Trophoblast cell (in vitro differentiated cells and primary cell): Measurements from ENCODE around the gene GTF3C1.
"Not testable (repeated sequence)": the region's sequence is repeated elsewhere in the genome, so short reads cannot be mapped to it uniquely, and the experiment has no call there.

ENCODE experiments used
- DNase-seq, 2 donors: peaks; one replicate each; pipeline ENCODE4 v3.0.0-alpha.2; 2016
- H2AFZ ChIP-seq: 2 replicates; pipeline ENCODE4 v1.6.1; 2013; ENCODE audit warnings: low read length, moderate library complexity, mild to moderate bottlenecking; ENCODE audit not compliant: insufficient read depth, poor library complexity
- H2AK5ac ChIP-seq: 2 replicates; pipeline ENCODE4 v1.6.1; 2013; ENCODE audit warnings: mild to moderate bottlenecking, low read length
- H2BK120ac ChIP-seq: 2 replicates; pipeline ENCODE4 v1.6.1; 2013; ENCODE audit warnings: low read length, mild to moderate bottlenecking, moderate library complexity; ENCODE audit not compliant: insufficient read depth, poor library complexity
- H2BK12ac ChIP-seq: 2 replicates; pipeline ENCODE4 v1.6.1; 2013; ENCODE audit warnings: mild to moderate bottlenecking, low read length, moderate library complexity
- H2BK5ac ChIP-seq: 2 replicates; pipeline ENCODE4 v1.6.1; 2013; ENCODE audit warnings: low read length, low read depth, moderate library complexity, mild to moderate bottlenecking; ENCODE audit not compliant: poor library complexity
- H3K14ac ChIP-seq: 2 replicates; pipeline ENCODE4 v1.6.1; 2013; ENCODE audit warnings: mild to moderate bottlenecking, low read length
- H3K18ac ChIP-seq: 2 replicates; pipeline ENCODE4 v1.6.1; 2013; ENCODE audit warnings: mild to moderate bottlenecking, low read length
- H3K23ac ChIP-seq: 2 replicates; pipeline ENCODE4 v1.6.1; 2013; ENCODE audit warnings: low read length
- H3K27ac ChIP-seq: 2 replicates; pipeline ENCODE4 v1.5.1; 2013; ENCODE audit warnings: low read depth, mild to moderate bottlenecking, inconsistent platforms, low read length, moderate library complexity
- H3K27me3 ChIP-seq: 2 replicates; pipeline ENCODE4 v1.6.1; 2013; ENCODE audit warnings: inconsistent platforms, mild to moderate bottlenecking, low read length, moderate library complexity; ENCODE audit not compliant: insufficient read depth
- H3K36me3 ChIP-seq, 2 experiments: 1 replicate in 1 of 2; 2 replicates in 1 of 2; pipeline ENCODE4 v1.6.1; 2013; ENCODE audit warnings: low read length in 2 of 2, mild to moderate bottlenecking in 2 of 2, moderate library complexity in 1 of 2; ENCODE audit not compliant: insufficient read depth in 2 of 2, control insufficient read depth in 1 of 2
- H3K4ac ChIP-seq: 2 replicates; pipeline ENCODE4 v1.6.1; 2013; ENCODE audit warnings: low read depth, mild to moderate bottlenecking, low read length, moderate library complexity
- H3K4me1 ChIP-seq, 2 experiments: 1 replicate in 1 of 2; 2 replicates in 1 of 2; pipeline ENCODE4 v1.6.1; 2013; ENCODE audit warnings: low read length in 2 of 2, mild to moderate bottlenecking in 2 of 2, moderate library complexity in 1 of 2; ENCODE audit not compliant: insufficient read depth in 2 of 2, control insufficient read depth in 1 of 2
- H3K4me2 ChIP-seq: 2 replicates; pipeline ENCODE4 v1.6.1; 2013; ENCODE audit warnings: inconsistent platforms, mild to moderate bottlenecking, low read length, moderate library complexity
- H3K4me3 ChIP-seq: 2 replicates; pipeline ENCODE4 v1.5.1; 2013; ENCODE audit warnings: mild to moderate bottlenecking, low read depth, low read length, inconsistent platforms
- H3K79me1 ChIP-seq: one replicate; pipeline ENCODE4 v1.6.1; 2013; ENCODE audit warnings: low read length
- H3K79me2 ChIP-seq: 2 replicates; pipeline ENCODE4 v1.6.1; 2013; ENCODE audit warnings: low read length, mild to moderate bottlenecking; ENCODE audit not compliant: control insufficient read depth, insufficient read depth, poor library complexity
- H3K9ac ChIP-seq: 2 replicates; pipeline ENCODE4 v1.6.1; 2013; ENCODE audit warnings: mild to moderate bottlenecking, low read length
- H3K9me3 ChIP-seq: 2 replicates; pipeline ENCODE4 v1.6.1; 2013; ENCODE audit warnings: low read depth, mild to moderate bottlenecking, control low read depth, inconsistent platforms, low read length; ENCODE audit not compliant: insufficient read depth
- H4K12ac ChIP-seq: 2 replicates; pipeline ENCODE4 v1.6.1; 2013; ENCODE audit warnings: low read depth, mild to moderate bottlenecking, low read length, moderate library complexity
- H4K8ac ChIP-seq: 2 replicates; pipeline ENCODE4 v1.6.1; 2013; ENCODE audit warnings: low read depth, mild to moderate bottlenecking, low read length, moderate library complexity
- H4K91ac ChIP-seq: one replicate; pipeline ENCODE4 v1.6.1; 2013; ENCODE audit warnings: low read depth, mild to moderate bottlenecking, low read length, moderate library complexity
- WGBS: extraction: QIAGEN DNeasy Blood & Tissue Kit; methylation state at CpG from one replicate; pipeline ENCODE4 v1.1.7; 2013; ENCODE audit warnings: missing lambda C conversion rate; ENCODE audit not compliant: insufficient read length, insufficient coverage; ENCODE audit errors: extremely low coverage; 5-methylcytosine and 5-hydroxymethylcytosine counted together

Gene GTF3C1

DNA sequence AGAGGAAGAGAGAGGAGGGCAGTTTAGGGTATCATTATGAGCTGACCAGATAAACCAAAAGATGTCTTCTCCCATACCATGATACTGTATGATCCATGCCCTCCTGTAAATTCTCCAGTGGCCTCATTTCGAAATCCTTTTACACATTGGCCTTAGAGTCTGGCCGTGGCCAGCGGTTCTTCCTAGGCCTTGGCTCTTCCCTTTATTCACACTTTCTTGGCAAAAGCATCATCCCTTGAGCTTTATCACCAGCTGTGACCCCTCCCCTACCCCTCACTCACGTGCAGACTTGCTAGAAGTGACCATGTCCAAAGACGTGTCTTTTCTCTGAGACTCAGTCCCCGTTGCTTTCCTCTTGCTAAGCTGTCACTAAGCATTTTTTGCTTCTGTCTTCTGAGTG, 23.0 kb upstream of the GTF3C1 start:
- H2BK5ac ChIP-seq, result no peak overlapping the region
- H4K91ac ChIP-seq, result no peak overlapping the region
- H2AK5ac ChIP-seq, result no peak overlapping the region
- no peak overlapping the region for H4K12ac ChIP-seq
- H4K8ac ChIP-seq, result no peak overlapping the region
- no peak overlapping the region for H3K4me3 ChIP-seq
- no peak for DNase-seq
- no peak overlapping the region for H3K18ac ChIP-seq
- H3K14ac ChIP-seq, result no peak overlapping the region
- no peaks in the 10 kb centered on the region for H3K79me2 ChIP-seq
- no peak overlapping the region for H2AFZ ChIP-seq
- no peaks in the 10 kb centered on the region for H3K9me3 ChIP-seq
- H3K27ac ChIP-seq, result no peak overlapping the region
- H3K9ac ChIP-seq, result no peak overlapping the region
- H3K4ac ChIP-seq, result no peak overlapping the region
- H3K4me1 ChIP-seq, result no peaks in the 10 kb centered on the region
- peaks cover 2 to 3% of the 10 kb centered on the region in 2 experiments for H3K36me3 ChIP-seq
- H3K79me1 ChIP-seq, result no peaks in the 10 kb centered on the region
- no CpG with 5 or more reads among the region's 6 CpGs for WGBS
- no peak overlapping the region for H3K4me2 ChIP-seq
- no peak overlapping the region for H2BK120ac ChIP-seq
- no peak overlapping the region for H3K23ac ChIP-seq
- H2BK12ac ChIP-seq, result no peak overlapping the region
- H3K27me3 ChIP-seq, result no peaks in the 10 kb centered on the region

DNA sequence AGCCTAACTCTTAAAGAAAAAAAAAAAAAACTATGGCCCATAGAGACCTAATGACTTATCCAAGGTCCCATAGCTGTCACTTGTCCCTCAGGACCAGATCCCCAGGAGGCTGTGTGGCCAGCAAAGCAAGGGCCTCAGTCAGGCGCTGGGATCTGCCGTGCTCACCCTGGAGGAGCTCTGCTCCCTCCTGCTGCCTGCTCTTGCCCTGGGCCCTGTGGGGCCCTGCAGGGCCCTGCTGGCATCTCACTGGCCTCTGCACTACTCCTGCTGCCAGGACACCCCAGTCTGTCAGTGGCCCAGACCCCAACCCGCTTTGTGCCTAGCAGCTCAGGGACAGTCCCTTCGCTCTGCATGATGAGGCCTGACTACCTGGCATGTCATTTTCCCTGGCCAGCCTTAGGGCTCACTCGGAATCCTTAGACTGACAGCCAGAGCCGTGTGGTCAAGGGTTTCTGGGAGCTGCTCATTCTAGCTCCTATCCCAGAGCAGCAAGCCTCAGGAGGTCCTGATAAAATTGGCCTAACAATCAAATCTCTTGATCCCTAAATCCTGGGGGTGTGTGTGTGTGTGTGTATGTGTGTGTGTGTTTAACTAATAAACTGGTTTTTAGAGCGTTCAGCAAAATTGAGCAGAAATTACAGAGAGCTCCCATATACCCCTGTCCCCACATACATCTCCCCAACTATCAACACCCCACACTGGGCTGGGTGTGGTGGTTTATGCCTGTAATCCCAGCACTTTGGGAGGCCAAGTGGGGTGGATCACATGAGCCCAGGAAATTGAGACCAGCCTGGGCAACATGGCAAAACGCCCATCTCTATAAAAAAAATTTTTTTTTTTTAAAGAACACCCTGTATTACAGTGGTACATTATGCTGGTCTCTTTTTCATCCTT, 22.0 kb upstream of the GTF3C1 start:
- H4K8ac ChIP-seq, result no peak overlapping the region
- H3K27ac ChIP-seq, result no peak overlapping the region

GRCh38 chr16:27570986-27571385, 21.3 kb upstream of the GTF3C1 start:
- H3K14ac ChIP-seq, H3K9me3 ChIP-seq, H2BK5ac ChIP-seq, H3K4me2 ChIP-seq, H3K36me3 ChIP-seq, H3K18ac ChIP-seq, H3K4ac ChIP-seq, H3K4me3 ChIP-seq, DNase-seq, H3K79me1 ChIP-seq, H2BK120ac ChIP-seq, H3K79me2 ChIP-seq, H3K27me3 ChIP-seq, H2BK12ac ChIP-seq, H3K9ac ChIP-seq, H2AFZ ChIP-seq, H4K12ac ChIP-seq, H3K27ac ChIP-seq, H2AK5ac ChIP-seq, H3K4me1 ChIP-seq, H4K91ac ChIP-seq, H4K8ac ChIP-seq, H3K23ac ChIP-seq: not testable (repeated sequence)
- no CpG with 5 or more reads among the region's 8 CpGs for WGBS

More for the DNA sequence above, 22.0 kb upstream of the GTF3C1 start:
- peaks cover 2 to 3% of the 10 kb centered on the region in 2 experiments for H3K36me3 ChIP-seq
- H3K4ac ChIP-seq, result no peak overlapping the region
- no peak overlapping the region for H3K18ac ChIP-seq
- H3K79me1 ChIP-seq, result no peaks in the 10 kb centered on the region
- H3K27me3 ChIP-seq, result no peaks in the 10 kb centered on the region
- H3K9me3 ChIP-seq, result no peaks in the 10 kb centered on the region
- no peak overlapping the region for H2AK5ac ChIP-seq
- H3K79me2 ChIP-seq, result no peaks in the 10 kb centered on the region
- no peak overlapping the region for H3K4me2 ChIP-seq
- peak overlapping the region; percentile 22 for H4K12ac ChIP-seq
- no peak overlapping the region for H3K14ac ChIP-seq
- H2BK5ac ChIP-seq, result no peak overlapping the region
- H3K23ac ChIP-seq, result no peak overlapping the region
- H2BK12ac ChIP-seq, result no peak overlapping the region
- H2AFZ ChIP-seq, result no peak overlapping the region
- H3K4me3 ChIP-seq, result no peak overlapping the region
- H4K91ac ChIP-seq, result no peak overlapping the region
- H2BK120ac ChIP-seq, result no peak overlapping the region
- WGBS, result no CpG with 5 or more reads among the region's 8 CpGs
- H3K4me1 ChIP-seq, result no peaks in the 10 kb centered on the region
- no peak for DNase-seq
- H3K9ac ChIP-seq, result no peak overlapping the region

DNA sequence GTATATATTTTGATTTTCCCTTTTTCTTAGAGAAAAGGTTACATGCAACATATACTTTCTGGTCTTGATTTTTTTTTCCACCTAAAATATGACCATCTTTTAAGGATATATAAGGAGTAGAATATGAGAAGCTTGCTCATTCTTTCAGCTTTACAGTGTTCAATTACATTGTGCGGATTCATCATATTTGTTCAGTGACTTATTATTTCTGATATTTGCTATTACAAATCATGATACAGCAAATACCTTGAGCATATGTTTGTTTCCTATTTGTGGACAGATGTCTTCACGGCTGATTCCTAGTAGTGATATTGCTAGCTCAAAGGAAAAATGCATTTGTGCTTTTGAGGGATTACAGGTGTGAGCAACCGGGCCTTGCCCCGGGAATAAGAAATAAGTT, 18.4 kb upstream of the GTF3C1 start:
- Histone ChIP-seq H3K18ac (no peak overlapping the region), H2BK120ac (no peak overlapping the region), H3K4ac (no peak overlapping the region), H3K79me2 (no peaks in the 10 kb centered on the region), H3K79me1 (no peaks in the 10 kb centered on the region), H3K23ac (no peak overlapping the region), H3K27ac (no peak overlapping the region), H3K27me3 (no peaks in the 10 kb centered on the region), H4K91ac (no peak overlapping the region), H3K36me3 (no peaks in the 10 kb centered on the region), H3K14ac (no peak overlapping the region), H3K4me2 (no peak overlapping the region), H3K4me1 (no peaks in the 10 kb centered on the region), H3K9ac (no peak overlapping the region), H2BK5ac (no peak overlapping the region), H3K4me3 (no peak overlapping the region), H4K12ac (no peak overlapping the region), H4K8ac (no peak overlapping the region), H2AK5ac (no peak overlapping the region), H2BK12ac (no peak overlapping the region), H2AFZ (no peak overlapping the region), H3K9me3 (no peaks in the 10 kb centered on the region)
- no peak for DNase-seq
- WGBS, result no CpG with 5 or more reads among the region's 4 CpGs
